MM.1S (cell line): ENCODE data around the gene ZBTB7B.

Experiments
- DNase-seq: peaks from one replicate; pipeline ENCODE4 v3.0.0-alpha.2; 2015
- H2AFZ ChIP-seq: fragments of 300-600 bp; sonication (generic); 2 replicates; pipeline ENCODE4 v1.6.0; 2016; ENCODE audit warnings: antibody characterized with exemption, low read length
- H3F3A ChIP-seq: fragments of 300-600 bp; sonication (generic); 2 replicates; pipeline ENCODE4 v1.6.1; 2016; ENCODE audit warnings: mild to moderate bottlenecking, antibody characterized with exemption, low read length, moderate library complexity, mixed read lengths; ENCODE audit not compliant: insufficient read depth
- H3K27ac ChIP-seq: fragments of 300-600 bp; sonication (generic); 2 replicates; pipeline ENCODE4 v1.5.1; 2016; ENCODE audit warnings: mild to moderate bottlenecking, low read length
- H3K27me3 ChIP-seq: fragments of 300-600 bp; sonication (generic); replicated peaks from 2 replicates; pipeline ENCODE4 v1.6.0; 2016; ENCODE audit warnings: low read length; ENCODE audit not compliant: insufficient read depth
- H3K36me3 ChIP-seq: fragments of 300-600 bp; sonication (generic); replicated peaks from 2 replicates; pipeline ENCODE4 v1.6.1; 2016; ENCODE audit warnings: mild to moderate bottlenecking, low read length, mixed read lengths; ENCODE audit not compliant: insufficient read depth
- H3K4me1 ChIP-seq: fragments of 300-600 bp; sonication (generic); 2 replicates; pipeline ENCODE4 v1.6.1; 2016; ENCODE audit warnings: low read length, mixed read lengths
- H3K4me2 ChIP-seq: fragments of 300-600 bp; sonication (generic); 2 replicates; pipeline ENCODE4 v1.6.0; 2016; ENCODE audit warnings: low read depth, low read length
- H3K4me3 ChIP-seq: fragments of 300-600 bp; sonication (generic); 2 replicates; pipeline ENCODE4 v1.5.1; 2016; ENCODE audit warnings: low read length, mixed read lengths
- H3K79me2 ChIP-seq: fragments of 300-600 bp; sonication (generic); 2 replicates; pipeline ENCODE4 v1.6.1; 2016; ENCODE audit warnings: mixed run types, low read length, mixed read lengths
- H3K9ac ChIP-seq: fragments of 300-600 bp; sonication (generic); 2 replicates; pipeline ENCODE4 v1.6.1; 2016; ENCODE audit warnings: low read length, mixed read lengths
- H3K9me2 ChIP-seq: fragments of 300-600 bp; sonication (generic); replicated peaks from 2 replicates; pipeline ENCODE4 v1.6.1; 2016; ENCODE audit warnings: mild to moderate bottlenecking, low read length, mixed read lengths; ENCODE audit not compliant: insufficient read depth
- H3K9me3 ChIP-seq: fragments of 300-600 bp; sonication (generic); replicated peaks from 2 replicates; pipeline ENCODE4 v1.6.1; 2016; ENCODE audit warnings: mild to moderate bottlenecking, low read length, mixed read lengths; ENCODE audit not compliant: insufficient read depth
- H4K20me1 ChIP-seq: fragments of 300-600 bp; sonication (generic); 2 replicates; pipeline ENCODE4 v1.6.1; 2016; ENCODE audit warnings: mild to moderate bottlenecking, low read length, moderate library complexity, mixed read lengths; ENCODE audit not compliant: insufficient read depth
- EZH2 ChIP-seq: fragments of 300-600 bp; sonication (generic); optimal IDR thresholded peaks from 2 replicates; pipeline ENCODE3; 2017; ENCODE audit warnings: low read depth, mild to moderate bottlenecking, antibody characterized with exemption, low read length, mixed read lengths
- EZH2phosphoT487 ChIP-seq: fragments of 300-600 bp; sonication (generic); IDR thresholded peaks from 2 replicates; pipeline ENCODE4 v1.6.1; 2018; ENCODE audit warnings: antibody characterized with exemption, low read length
- TF ChIP-seq, protein P1 (sequence below): fragments of 300-600 bp; sonication (generic); IDR thresholded peaks from 2 replicates; pipeline ENCODE4 v1.5.1; 2016; ENCODE audit warnings: antibody characterized with exemption, low read length, mixed read lengths

Gene ZBTB7B

GRCh38 chr1:155032886-155033285, 30.3 kb downstream of the ZBTB7B start:
- H3K9me2 ChIP-seq = no peaks in the 10 kb centered on the region
- no peaks in the 10 kb centered on the region for H3K9me3 ChIP-seq
- H3K79me2 ChIP-seq = no peaks in the 10 kb centered on the region
- no peaks in the 10 kb centered on the region for H3K36me3 ChIP-seq
- H3K27me3 ChIP-seq = 0 out of 2 replicates have a peak, but pooled peaks cover 8% of the 10 kb centered on the region
- no peak for DNase-seq
- TF ChIP-seq EZH2phosphoT487 = no peak
- TF ChIP-seq, protein P1, sequence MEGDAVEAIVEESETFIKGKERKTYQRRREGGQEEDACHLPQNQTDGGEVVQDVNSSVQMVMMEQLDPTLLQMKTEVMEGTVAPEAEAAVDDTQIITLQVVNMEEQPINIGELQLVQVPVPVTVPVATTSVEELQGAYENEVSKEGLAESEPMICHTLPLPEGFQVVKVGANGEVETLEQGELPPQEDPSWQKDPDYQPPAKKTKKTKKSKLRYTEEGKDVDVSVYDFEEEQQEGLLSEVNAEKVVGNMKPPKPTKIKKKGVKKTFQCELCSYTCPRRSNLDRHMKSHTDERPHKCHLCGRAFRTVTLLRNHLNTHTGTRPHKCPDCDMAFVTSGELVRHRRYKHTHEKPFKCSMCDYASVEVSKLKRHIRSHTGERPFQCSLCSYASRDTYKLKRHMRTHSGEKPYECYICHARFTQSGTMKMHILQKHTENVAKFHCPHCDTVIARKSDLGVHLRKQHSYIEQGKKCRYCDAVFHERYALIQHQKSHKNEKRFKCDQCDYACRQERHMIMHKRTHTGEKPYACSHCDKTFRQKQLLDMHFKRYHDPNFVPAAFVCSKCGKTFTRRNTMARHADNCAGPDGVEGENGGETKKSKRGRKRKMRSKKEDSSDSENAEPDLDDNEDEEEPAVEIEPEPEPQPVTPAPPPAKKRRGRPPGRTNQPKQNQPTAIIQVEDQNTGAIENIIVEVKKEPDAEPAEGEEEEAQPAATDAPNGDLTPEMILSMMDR = no peak
- no peaks in the 10 kb centered on the region for H3F3A ChIP-seq
- no peaks in the 10 kb centered on the region for H3K4me1 ChIP-seq
- H3K27ac ChIP-seq = no peak overlapping the region
- H3K4me2 ChIP-seq = no peak overlapping the region
- H3K9ac ChIP-seq = no peak overlapping the region
- H2AFZ ChIP-seq = no peak overlapping the region
- no peaks in the 10 kb centered on the region for H4K20me1 ChIP-seq
- no peak overlapping the region for H3K4me3 ChIP-seq

GRCh38 chr1:155033524-155033923, 30.9 kb downstream of the ZBTB7B start, which contains the start of the genes DCST1 and DCST2:
DCST1 (plus strand) TSS chr1:155033824; CDS start chr1:155034037, 213 bp downstream.
DCST2 (minus strand) TSS chr1:155033781; CDS start chr1:155033701, 80 bp downstream.
- no peak within 1 kb of the TSS for H2AFZ ChIP-seq
- no peak within 1 kb of the TSS for H3K9ac ChIP-seq
- H3K27me3 ChIP-seq = 0 out of 2 replicates have a peak, but pooled peaks cover 8% of the 10 kb centered on the region
- H3K27ac ChIP-seq = no peak within 1 kb of the TSS
- DNase-seq = no peak
- no peaks in the 10 kb centered on the region for H3K9me2 ChIP-seq
- H3K36me3 ChIP-seq = no peaks in the 10 kb centered on the region
- TF ChIP-seq, protein P1 = no peak
- no peak for TF ChIP-seq EZH2
- no peak for TF ChIP-seq EZH2phosphoT487
- H3K4me3 ChIP-seq = no peak within 1 kb of the TSS
- H3K9me3 ChIP-seq = no peaks in the 10 kb centered on the region
- H3F3A ChIP-seq = peaks cover under 1% of the 10 kb centered on the region; the same call in 1 of the 2 replicates
- no peaks in the 10 kb centered on the region for H4K20me1 ChIP-seq
- no peak within 1 kb of the TSS for H3K4me2 ChIP-seq
- H3K4me1 ChIP-seq = peaks cover 6% of the 10 kb centered on the region
- H3K79me2 ChIP-seq = no peaks in the 10 kb centered on the region

GRCh38 chr1:155034318-155035208, 32.0 kb downstream of the ZBTB7B start:
- Histone ChIP-seq H3K9me3 (no peaks in the 10 kb centered on the region), H4K20me1 (no peaks in the 10 kb centered on the region), H3K4me2 (no peak overlapping the region), H3K4me1 (peaks cover 16% of the 10 kb centered on the region), H3K27ac (no peak overlapping the region), H2AFZ (no peak overlapping the region), H3K9ac (no peak overlapping the region), H3K27me3 (0 out of 2 replicates have a peak, but pooled peaks cover 8% of the 10 kb centered on the region), H3K9me2 (no peaks in the 10 kb centered on the region), H3K4me3 (no peak overlapping the region), H3F3A (peaks cover 10% of the 10 kb centered on the region), H3K79me2 (no peaks in the 10 kb centered on the region), H3K36me3 (no peaks in the 10 kb centered on the region)
- no peak for TF ChIP-seq EZH2
- TF ChIP-seq, protein P1 = no peak
- no peak for TF ChIP-seq EZH2phosphoT487
- DNase-seq = no peak
